Effector memory CD4-positive, alpha-beta T cell (primary cell): ENCODE data around the gene MAP7D1.
A peak's percentile ranks its signal among the peaks of the same experiment; 100 is the strongest.

ENCODE experiments used
- DNase-seq, 3 donors: peaks; one replicate each; pipeline ENCODE4 v3.0.0-alpha.2; 2020
- H3K27ac ChIP-seq: 2 replicates; pipeline ENCODE4 v1.7.0; 2013; ENCODE audit warnings: mild to moderate bottlenecking, low read length, moderate library complexity; ENCODE audit not compliant: insufficient read depth, poor library complexity, severe bottlenecking
- H3K27me3 ChIP-seq: replicated peaks from 2 replicates; pipeline ENCODE4 v1.7.0; 2013; ENCODE audit warnings: mild to moderate bottlenecking, low read length; ENCODE audit not compliant: insufficient read depth, control insufficient read depth, poor library complexity, severe bottlenecking
- H3K36me3 ChIP-seq: 2 replicates; pipeline ENCODE4 v1.7.0; 2013; ENCODE audit warnings: mild to moderate bottlenecking, low read length, moderate library complexity; ENCODE audit not compliant: control insufficient read depth, insufficient read depth
- H3K4me1 ChIP-seq: 2 replicates; pipeline ENCODE4 v1.7.0; 2013; ENCODE audit warnings: low read length, mild to moderate bottlenecking; ENCODE audit not compliant: control insufficient read depth, insufficient read depth, poor library complexity, severe bottlenecking
- H3K4me3 ChIP-seq: 2 replicates; pipeline ENCODE4 v1.7.0; 2013; ENCODE audit warnings: low read length, low read depth, mild to moderate bottlenecking; ENCODE audit not compliant: insufficient read depth, poor library complexity, severe bottlenecking
- H3K9me3 ChIP-seq: 2 replicates; pipeline ENCODE4 v1.7.0; 2013; ENCODE audit warnings: mild to moderate bottlenecking, low read length, moderate library complexity; ENCODE audit not compliant: control insufficient read depth

The MAP7D1 gene

GRCh38 chr1:36166938-36167905 lies 11.3 kb downstream of the MAP7D1 start:
- DNase-seq: no peak
- H3K36me3 ChIP-seq: peaks cover 24% of the 10 kb centered on the region
- no peak overlapping the region for H3K27ac ChIP-seq
- H3K27me3 ChIP-seq: no peaks in the 10 kb centered on the region
- H3K4me1 ChIP-seq: peaks cover 13% of the 10 kb centered on the region
- H3K4me3 ChIP-seq: no peak overlapping the region
- no peaks in the 10 kb centered on the region for H3K9me3 ChIP-seq

- Histone ChIP-seq H3K4me3 (no peak overlapping the region), H3K27me3 (no peaks in the 10 kb centered on the region), H3K4me1 (no peaks in the 10 kb centered on the region), H3K27ac (no peak overlapping the region), H3K36me3 (peaks cover 37% of the 10 kb centered on the region), H3K9me3 (no peaks in the 10 kb centered on the region)
- no peak for DNase-seq
Measured at GRCh38 chr1:36168514-36168913, 12.6 kb downstream of the MAP7D1 start.

- H3K27me3 ChIP-seq: no peaks in the 10 kb centered on the region
- peaks cover 59% of the 10 kb centered on the region for H3K36me3 ChIP-seq
- DNase-seq: no peak
- H3K27ac ChIP-seq: no peak overlapping the region
- H3K4me3 ChIP-seq: no peak overlapping the region
- H3K4me1 ChIP-seq: no peaks in the 10 kb centered on the region
- H3K9me3 ChIP-seq: no peaks in the 10 kb centered on the region
Measured at GRCh38 chr1:36170643-36171412, 14.9 kb downstream of the MAP7D1 start.

GRCh38 chr1:36172017-36172747 lies 16.2 kb downstream of the MAP7D1 start:
- peaks cover 70% of the 10 kb centered on the region for H3K36me3 ChIP-seq
- no peaks in the 10 kb centered on the region for H3K27me3 ChIP-seq
- no peaks in the 10 kb centered on the region for H3K9me3 ChIP-seq
- H3K4me3 ChIP-seq: no peak overlapping the region
- DNase-seq: no peak
- no peaks in the 10 kb centered on the region for H3K4me1 ChIP-seq
- no peak overlapping the region for H3K27ac ChIP-seq

- Histone ChIP-seq H3K36me3 (peaks cover 75% of the 10 kb centered on the region), H3K4me1 (no peaks in the 10 kb centered on the region), H3K27me3 (no peaks in the 10 kb centered on the region), H3K4me3 (no peak overlapping the region), H3K9me3 (no peaks in the 10 kb centered on the region), H3K27ac (no peak overlapping the region)
- no peak for DNase-seq
Measured at GRCh38 chr1:36172983-36173382, 17.0 kb downstream of the MAP7D1 start.

GRCh38 chr1:36174713-36175112 lies 18.8 kb downstream of the MAP7D1 start:
- peak overlapping the region; percentile 18 for H3K27ac ChIP-seq
- H3K4me3 ChIP-seq: no peak overlapping the region
- no peaks in the 10 kb centered on the region for H3K27me3 ChIP-seq
- H3K36me3 ChIP-seq: peaks cover 90% of the 10 kb centered on the region
- no peaks in the 10 kb centered on the region for H3K9me3 ChIP-seq
- no peaks in the 10 kb centered on the region for H3K4me1 ChIP-seq
- no peak for DNase-seq

GRCh38 chr1:36175137-36176095 lies 19.5 kb downstream of the MAP7D1 start:
- Histone ChIP-seq H3K27me3 (no peaks in the 10 kb centered on the region), H3K4me1 (no peaks in the 10 kb centered on the region), H3K36me3 (peaks cover 97% of the 10 kb centered on the region), H3K4me3 (no peak overlapping the region), H3K27ac (peak overlapping the region; percentile 18), H3K9me3 (no peaks in the 10 kb centered on the region)
- DNase-seq: no peak

GRCh38 chr1:36176106-36176949 lies 20.4 kb downstream of the MAP7D1 start:
- Histone ChIP-seq H3K9me3 (no peaks in the 10 kb centered on the region), H3K4me1 (no peaks in the 10 kb centered on the region), H3K4me3 (no peak overlapping the region), H3K36me3 (peaks cover 92% of the 10 kb centered on the region), H3K27ac (no peak overlapping the region), H3K27me3 (no peaks in the 10 kb centered on the region)
- DNase-seq: no peak
